ENCODE results near the gene KCNMA1. TPM values are rescaled to one million over a fixed set of nuclear protein-coding genes. Genes with fewer than 3 reads are reported as not detected.

KCNMA1 gene
- total and polyA plus RNA-seq, 10 of the 15 experiments (the other 5 are each of a cell fraction or from before 2014, with no cell fraction given), result 8.5 to 77.0 (median 21.3) TPM

GRCh38 chr10:77087366-77087765 is 550.2 kb downstream of the KCNMA1 start:
- no peak overlapping the region for H2AFZ ChIP-seq (ENCODE audit: control insufficient read depth, low read depth, low read length)
- H3K36me3 ChIP-seq (ENCODE audit: control insufficient read depth in 2 of 2, insufficient read depth in 2 of 2, low read length in 1 of 2), result no peaks in the 10 kb centered on the region; a peak in 1 of 4 replicates
- H3K4me1 ChIP-seq (ENCODE audit: control insufficient read depth, insufficient read depth, low read length), result no peaks in the 10 kb centered on the region
- no peak overlapping the region for H3K27ac ChIP-seq (ENCODE audit: control insufficient read depth, insufficient read depth)
- no peak for TF ChIP-seq SRF (IDR thresholded peaks at IDR 0.05; ENCODE audit: low read depth in 2 of 2, low read length in 2 of 2)
- no peak for FAIRE-seq
- H3K9me3 ChIP-seq (replicated peaks; ENCODE audit: control insufficient read depth, insufficient read depth, low read length), result no peaks in the 10 kb centered on the region
- BruUV-seq (replicated peaks), result no TSS peak
- H3K9ac ChIP-seq (ENCODE audit: control insufficient read depth, insufficient read depth, low read length), result no peak overlapping the region
- no peaks in the 10 kb centered on the region for H3K27me3 ChIP-seq (replicated peaks in 1 of 2; ENCODE audit: control insufficient read depth in 2 of 2, insufficient read depth in 2 of 2, low read length in 1 of 2)
- CTCF ChIA-PET, result no interaction called here
- 77% methylated on average over 4 of the region's 4 CpGs for WGBS (ENCODE audit: insufficient coverage, insufficient replicate concordance, low lambda C conversion rate, missing lambda C conversion rate)
- no peak overlapping the region for H3K4me3 ChIP-seq
- RAD21 ChIA-PET (ENCODE audit: unreplicated experiment), result no interaction called here
- no peak for DNase-seq (ENCODE audit: low read depth, low spot score)
- intact Hi-C loops (cut with micrococcal nuclease; ENCODE audit: unreplicated experiment) (no loop called here), in situ Hi-C loops (cut with MboI) (no loop called here)
- H3K4me2 ChIP-seq (ENCODE audit: control insufficient read depth, insufficient read depth), result no peak overlapping the region
- no peak for ATAC-seq
- no peaks in the 10 kb centered on the region for H3K79me2 ChIP-seq (ENCODE audit: control insufficient read depth, insufficient read depth, low read length)
- POLR2A ChIA-PET, result no interaction called here
- no peaks in the 10 kb centered on the region for H4K20me1 ChIP-seq (ENCODE audit: control insufficient read depth, insufficient read depth)
- SMC1A ChIA-PET (ENCODE audit: uncharacterized antibody, unreplicated experiment), result no interaction called here

GRCh38 chr10:77086081-77086480 is 551.5 kb downstream of the KCNMA1 start:
- H3K79me2 ChIP-seq (ENCODE audit: control insufficient read depth, insufficient read depth, low read length), result no peaks in the 10 kb centered on the region
- no peak overlapping the region for H3K9ac ChIP-seq (ENCODE audit: control insufficient read depth, insufficient read depth, low read length)
- no peaks in the 10 kb centered on the region for H3K4me1 ChIP-seq (ENCODE audit: control insufficient read depth, insufficient read depth, low read length)
- no peaks in the 10 kb centered on the region for H3K9me3 ChIP-seq (replicated peaks; ENCODE audit: control insufficient read depth, insufficient read depth, low read length)
- BruUV-seq (replicated peaks), result no TSS peak
- no peak for TF ChIP-seq RB1 (IDR thresholded peaks at IDR 0.05; ENCODE audit: borderline replicate concordance)
- no peak for TF ChIP-seq STAT1 (conservative IDR thresholded peaks at IDR 0.05)
- no peaks in the 10 kb centered on the region; a peak in 1 of 4 replicates for H3K36me3 ChIP-seq (ENCODE audit: control insufficient read depth in 2 of 2, insufficient read depth in 2 of 2, low read length in 1 of 2)
- ChIA-PET CTCF (interaction anchor here (0.7 kb wide), 1 partner anchor 25 kb away, joined by 3 read pairs; no protein-coding TSS in a partner anchor), SMC1A (ENCODE audit: uncharacterized antibody, unreplicated experiment) (interaction anchor here (0.8 kb wide), 1 partner anchor 21 kb away, joined by 3 read pairs; no protein-coding TSS in a partner anchor), RAD21 (ENCODE audit: unreplicated experiment) (no interaction called here), POLR2A (no interaction called here)
- 0% methylated on average over 1 of the region's 1 CpG for WGBS (ENCODE audit: insufficient coverage, insufficient replicate concordance, low lambda C conversion rate, missing lambda C conversion rate)
- ATAC-seq (no peak), DNase-seq (ENCODE audit: low read depth, low spot score) (no peak), FAIRE-seq (no peak)
- no peaks in the 10 kb centered on the region for H4K20me1 ChIP-seq (ENCODE audit: control insufficient read depth, insufficient read depth)
- no peaks in the 10 kb centered on the region for H3K27me3 ChIP-seq (replicated peaks in 1 of 2; ENCODE audit: control insufficient read depth in 2 of 2, insufficient read depth in 2 of 2, low read length in 1 of 2)
- H3K27ac ChIP-seq (ENCODE audit: control insufficient read depth, insufficient read depth), result no peak overlapping the region
- no peak overlapping the region for H3K4me2 ChIP-seq (ENCODE audit: control insufficient read depth, insufficient read depth)
- intact Hi-C loops (cut with micrococcal nuclease; ENCODE audit: unreplicated experiment), result no loop called here
- H3K4me3 ChIP-seq, result no peak overlapping the region
- in situ Hi-C loops (cut with MboI), result no loop called here
- no peak overlapping the region for H2AFZ ChIP-seq (ENCODE audit: control insufficient read depth, low read depth, low read length)
